GM20000 (cell line): ENCODE data around the gene ANKRD40.
"Not testable (repeated sequence)": the region's sequence is repeated elsewhere in the genome, so short reads cannot be mapped to it uniquely, and the experiment has no call there.

Experiments
- DNase-seq: peaks from one replicate; pipeline ENCODE4 v3.0.0; 2012; ENCODE audit warnings: low spot score
- TF ChIP-seq, protein P1 (sequence below): IDR thresholded peaks from 2 replicates; pipeline ENCODE4 v1.5.1; 2012; ENCODE audit warnings: mild to moderate bottlenecking, control low read depth; ENCODE audit errors: extremely low read depth, missing control alignments

Gene ANKRD40

DNA sequence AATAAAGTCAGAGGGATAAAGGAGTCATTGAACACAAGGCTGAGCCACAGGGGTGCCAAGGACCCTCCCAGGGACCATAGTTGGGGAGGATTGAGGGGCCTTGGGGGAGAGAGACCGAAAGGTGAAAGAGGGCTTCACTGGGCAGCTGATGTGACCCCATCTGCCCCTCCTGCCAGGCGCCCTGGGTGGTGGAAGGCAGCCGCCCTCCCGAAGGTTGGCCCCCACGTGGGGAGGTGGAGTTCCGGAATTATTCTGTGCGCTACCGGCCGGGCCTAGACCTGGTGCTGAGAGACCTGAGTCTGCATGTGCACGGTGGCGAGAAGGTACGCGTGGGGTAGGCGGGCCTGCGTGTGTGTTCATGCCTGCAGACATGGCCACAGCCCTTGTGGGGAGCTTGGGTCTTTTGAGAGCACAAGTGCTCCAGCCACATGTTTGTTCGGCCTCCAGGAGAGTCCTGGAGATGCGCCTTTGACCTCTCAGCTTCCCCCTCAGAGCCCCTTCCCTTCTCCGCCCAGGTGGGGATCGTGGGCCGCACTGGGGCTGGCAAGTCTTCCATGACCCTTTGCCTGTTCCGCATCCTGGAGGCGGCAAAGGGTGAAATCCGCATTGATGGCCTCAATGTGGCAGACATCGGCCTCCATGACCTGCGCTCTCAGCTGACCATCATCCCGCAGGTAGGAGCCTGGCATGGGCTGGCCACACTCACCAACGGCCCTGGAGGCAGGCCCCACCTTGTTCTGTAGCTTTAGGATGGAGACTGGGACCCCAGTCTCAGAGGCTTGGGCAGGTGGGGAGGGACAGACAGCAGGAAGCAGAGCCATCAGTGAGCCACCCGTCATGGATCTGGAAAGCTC is 24.1 kb downstream of the ANKRD40 start:
- no peak for DNase-seq
- TF ChIP-seq, protein P1, sequence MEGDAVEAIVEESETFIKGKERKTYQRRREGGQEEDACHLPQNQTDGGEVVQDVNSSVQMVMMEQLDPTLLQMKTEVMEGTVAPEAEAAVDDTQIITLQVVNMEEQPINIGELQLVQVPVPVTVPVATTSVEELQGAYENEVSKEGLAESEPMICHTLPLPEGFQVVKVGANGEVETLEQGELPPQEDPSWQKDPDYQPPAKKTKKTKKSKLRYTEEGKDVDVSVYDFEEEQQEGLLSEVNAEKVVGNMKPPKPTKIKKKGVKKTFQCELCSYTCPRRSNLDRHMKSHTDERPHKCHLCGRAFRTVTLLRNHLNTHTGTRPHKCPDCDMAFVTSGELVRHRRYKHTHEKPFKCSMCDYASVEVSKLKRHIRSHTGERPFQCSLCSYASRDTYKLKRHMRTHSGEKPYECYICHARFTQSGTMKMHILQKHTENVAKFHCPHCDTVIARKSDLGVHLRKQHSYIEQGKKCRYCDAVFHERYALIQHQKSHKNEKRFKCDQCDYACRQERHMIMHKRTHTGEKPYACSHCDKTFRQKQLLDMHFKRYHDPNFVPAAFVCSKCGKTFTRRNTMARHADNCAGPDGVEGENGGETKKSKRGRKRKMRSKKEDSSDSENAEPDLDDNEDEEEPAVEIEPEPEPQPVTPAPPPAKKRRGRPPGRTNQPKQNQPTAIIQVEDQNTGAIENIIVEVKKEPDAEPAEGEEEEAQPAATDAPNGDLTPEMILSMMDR: no peak

DNA sequence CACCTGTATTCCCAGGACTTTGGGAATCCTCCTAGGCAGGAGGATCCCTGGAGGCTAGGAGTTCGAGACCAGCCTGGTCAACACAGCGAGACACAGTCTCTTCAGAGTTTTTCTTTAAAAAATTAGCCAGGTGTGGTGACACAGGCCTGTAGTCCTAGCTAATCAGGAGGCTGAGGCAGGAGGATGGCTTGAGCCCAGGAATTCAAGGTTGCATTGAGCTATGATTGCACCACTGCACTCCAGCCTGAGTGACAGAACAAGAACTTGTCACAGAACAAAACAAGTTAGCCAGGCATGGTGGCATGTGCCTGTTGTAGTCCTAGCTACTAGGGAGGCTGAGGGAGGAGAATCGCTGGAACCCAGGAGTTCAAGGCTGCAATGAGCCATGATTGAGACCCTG is 24.8 kb downstream of the ANKRD40 start:
- DNase-seq: no peak
- TF ChIP-seq, protein P1: no peak

DNA sequence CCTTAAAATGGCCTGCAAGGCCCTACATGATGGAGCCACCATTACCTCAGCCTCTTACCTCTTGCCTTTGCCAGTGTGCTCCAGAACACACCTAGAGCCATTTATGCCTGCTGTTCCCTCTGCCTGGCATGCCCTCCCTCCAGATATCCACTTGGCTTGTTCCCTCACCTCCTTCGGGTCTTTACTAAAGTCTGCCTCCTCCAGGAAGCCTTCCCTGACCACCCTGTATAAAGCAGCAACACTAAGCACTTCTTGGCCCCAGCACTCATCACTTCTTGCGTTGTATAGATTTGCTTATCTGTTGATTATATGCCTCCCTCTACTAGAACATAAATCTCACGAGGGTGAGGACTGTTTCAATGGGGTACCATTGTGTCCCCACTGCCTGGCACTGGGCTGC is 25.3 kb downstream of the ANKRD40 start:
- DNase-seq: no peak
- TF ChIP-seq, protein P1: no peak

DNA sequence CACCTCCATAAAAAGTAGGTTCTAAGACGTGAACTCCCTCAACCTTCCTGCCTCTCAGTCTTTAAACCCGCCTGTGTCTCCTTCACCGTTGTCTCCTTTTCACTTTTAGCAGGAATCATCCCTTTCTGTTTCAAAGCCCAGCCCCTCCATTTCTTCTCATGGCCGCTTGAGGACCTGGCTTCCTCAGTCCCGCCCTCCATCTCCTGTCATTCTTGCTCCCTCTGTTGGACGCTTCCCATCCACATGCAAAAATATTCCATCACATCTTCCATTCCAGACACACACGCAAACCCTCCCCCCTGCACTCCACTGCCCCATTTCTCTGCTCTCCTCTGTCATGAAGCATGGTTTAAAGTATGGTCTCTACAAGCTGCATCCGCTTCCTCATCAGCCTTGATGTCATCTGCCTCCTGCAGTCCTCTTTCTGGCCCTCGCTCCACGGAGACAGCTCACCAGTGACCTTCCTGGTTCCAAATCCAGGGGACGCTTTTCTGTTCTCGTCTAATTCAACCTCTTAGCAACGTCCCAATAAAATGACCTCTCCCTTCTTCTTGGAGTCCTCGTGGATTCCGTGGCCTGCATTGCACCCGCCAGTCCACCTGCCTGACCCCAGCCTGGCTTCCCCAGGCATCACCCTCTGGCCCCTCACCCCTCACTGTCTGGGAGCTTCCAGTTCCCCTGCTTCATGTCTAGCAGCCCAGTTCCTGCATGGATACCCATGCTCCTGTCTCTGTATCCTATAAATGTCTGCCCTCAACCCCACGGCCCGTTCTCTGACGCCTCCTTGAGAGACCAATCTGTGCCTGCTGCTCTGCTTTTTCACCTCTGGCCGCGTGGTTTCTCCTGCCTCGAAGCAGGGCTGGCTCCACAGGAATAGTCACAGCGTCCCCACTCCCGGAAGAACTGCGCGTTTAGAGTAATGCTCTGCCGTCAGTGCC is 26.2 kb downstream of the ANKRD40 start:
- no peak for DNase-seq

DNA sequence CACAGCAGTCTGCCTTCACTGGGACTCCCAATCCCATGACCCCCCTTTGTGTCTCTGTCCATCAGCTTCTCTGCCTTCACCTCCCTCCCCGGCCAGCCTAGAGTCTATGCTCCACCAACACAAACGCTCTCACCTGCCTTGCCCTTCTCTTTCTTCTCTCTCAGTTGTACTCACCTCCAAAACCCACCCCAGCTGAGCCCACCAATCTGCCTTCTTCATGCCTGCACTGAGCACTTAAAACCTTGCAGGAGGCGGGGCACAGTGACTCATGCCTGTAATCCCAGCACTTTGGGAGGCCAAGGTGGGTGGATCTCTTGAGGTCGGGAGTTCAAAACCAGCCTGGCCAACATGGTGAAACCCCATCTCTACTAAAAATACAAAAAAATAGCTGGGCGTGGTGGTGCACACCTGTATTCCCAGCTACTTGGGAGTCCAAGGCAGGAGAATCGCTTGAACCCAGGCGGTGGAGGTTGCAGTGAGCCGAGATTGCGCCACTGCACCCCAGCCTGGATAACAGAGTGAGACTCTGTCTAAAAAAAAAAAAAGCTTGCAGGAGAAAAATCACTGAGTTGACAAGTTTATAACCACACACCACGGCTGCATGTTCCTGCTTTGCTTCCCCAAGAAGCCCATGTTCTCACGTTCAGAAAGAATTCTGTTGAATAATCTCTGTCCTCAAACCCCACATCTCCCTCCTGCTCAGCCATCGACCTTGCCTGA is 27.0 kb downstream of the ANKRD40 start:
- not testable (repeated sequence) for DNase-seq

More for the DNA sequence above, 26.2 kb downstream of the ANKRD40 start:
- TF ChIP-seq, protein P1: no peak

DNA sequence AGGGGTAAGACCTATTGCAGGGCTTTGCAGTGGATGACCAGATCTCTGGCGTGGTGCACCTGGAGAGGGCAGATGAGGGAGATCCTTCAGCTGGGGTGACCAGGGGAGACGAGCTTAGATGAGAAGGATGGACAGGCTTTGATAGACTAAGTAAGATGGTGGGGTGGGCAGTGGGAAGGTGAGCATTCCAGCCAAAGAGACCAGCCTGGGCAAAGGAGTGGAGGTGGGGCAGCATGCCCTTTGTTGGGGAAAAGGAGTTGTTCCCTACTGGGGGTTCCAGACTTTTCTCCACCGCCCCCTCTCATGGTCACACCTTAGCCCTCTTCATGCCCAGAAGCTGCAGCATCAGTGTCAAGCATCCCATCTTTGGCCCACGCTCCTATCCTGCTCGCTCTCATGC is 27.6 kb downstream of the ANKRD40 start:
- TF ChIP-seq, protein P1: no peak
- DNase-seq: no peak

DNA sequence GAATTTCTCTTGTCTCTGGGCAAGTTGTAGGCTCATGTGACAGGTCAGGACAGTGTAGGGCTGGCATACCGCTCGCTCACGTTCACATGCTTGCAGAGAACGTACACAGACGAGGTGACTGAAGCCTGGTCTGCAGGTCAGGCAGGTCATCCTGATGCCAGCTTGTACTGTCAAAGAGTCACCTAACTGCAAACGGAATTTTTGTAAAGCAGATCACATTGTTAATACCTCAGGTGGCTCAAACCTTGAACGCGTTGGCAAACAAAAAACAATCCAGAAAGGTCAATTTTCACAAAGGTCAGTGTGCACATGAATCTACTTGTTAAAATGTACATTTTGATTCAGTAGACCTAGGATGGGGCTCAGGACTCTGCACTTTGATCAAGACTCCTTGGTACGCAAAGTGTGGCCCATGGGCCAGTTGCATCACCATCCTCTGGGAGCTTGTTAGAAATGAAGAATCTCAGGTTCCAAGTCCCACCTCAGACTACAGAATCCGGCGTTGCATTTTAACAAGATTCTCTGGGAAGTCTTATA is 28.6 kb downstream of the ANKRD40 start:
- TF ChIP-seq, protein P1: no peak
- no peak for DNase-seq
